Uterus (tissue), 4 donors: Measurements from ENCODE around the gene LGALS4. TPM values are rescaled to one million over a fixed set of nuclear protein-coding genes. Genes with fewer than 3 reads are reported as not detected.

Source experiments
- DNase-seq, 2 donors: peaks; one replicate each; pipeline ENCODE4 v3.0.0-alpha.2; 2019 to 2020
- H3K27ac ChIP-seq, 2 donors: fragments of 200-600 bp; sonication (generic); 1 replicate in 1 of 2; 2 replicates in 1 of 2; pipeline ENCODE4 v1.5.1; 2016 to 2018
- H3K27me3 ChIP-seq, 2 donors: fragments of 200-600 bp; sonication (generic); one replicate each; pipeline ENCODE4 v1.5.1; 2018 to 2019; ENCODE audit warnings: control low read depth in 1 of 2
- H3K36me3 ChIP-seq, 2 donors: fragments of 200-600 bp; sonication (generic); one replicate each; pipeline ENCODE4 v1.5.1; 2019; ENCODE audit warnings: control low read depth in 1 of 2
- H3K4me1 ChIP-seq, 2 donors: fragments of 200-600 bp; sonication (generic); one replicate each; pipeline ENCODE4 v1.5.1; 2018 to 2019; ENCODE audit warnings: control low read depth in 1 of 2
- H3K4me3 ChIP-seq, 2 donors: fragments of 200-600 bp; sonication (generic); 1 replicate in 1 of 2; 2 replicates in 1 of 2; pipeline ENCODE4 v1.5.1; 2018 to 2019; ENCODE audit warnings: mild to moderate bottlenecking in 1 of 2
- H3K9me3 ChIP-seq, 2 donors: fragments of 200-600 bp; sonication (generic); one replicate each; pipeline ENCODE4 v1.5.1; 2019; ENCODE audit warnings: control low read depth in 1 of 2
- POLR2A ChIP-seq, 2 donors: fragments of 450-650 bp; IDR thresholded peaks; one replicate each; pipeline ENCODE4 v1.6.1; 2016; ENCODE audit warnings: antibody characterized with exemption in 2 of 2, mild to moderate bottlenecking in 1 of 2, moderate library complexity in 1 of 2
- intact Hi-C: fragments of 100-400 bp; cut with DNase I; formaldehyde crosslinking; loops from one replicate; pipeline ENCODE4 v1.15.1; 2023; ENCODE audit warnings: low total_unique reads
- total RNA-seq, 4 donors: library from RNA; depleted of rRNA in 3 of 4; stranded (reverse); fragments of >200 nt in 3 of 4; gene quantifications; one replicate each; pipeline versions ENCODE4 v1.1.0 to v1.2.4, GENCODE V29; 2014 to 2023
- TF ChIP-seq, protein P1 (sequence below), 4 experiments: fragments of 200-600 bp in 2 of 4; fragments of 450-650 bp in 2 of 4; sonication (generic) in 2 of 4; IDR thresholded peaks; one replicate each; pipeline ENCODE4 v1.5.1; 2016 to 2019; ENCODE audit warnings: antibody characterized with exemption in 4 of 4, mild to moderate bottlenecking in 2 of 4, moderate library complexity in 1 of 4
- donor health status: DM: yes; HTN: yes; CAD: no.

The LGALS4 gene
- total RNA-seq, 4 donors from 2014 or later, result 0.51 to 4.7 (median 3.6) TPM; not detected in 1

- Histone ChIP-seq H3K9me3 (no peaks in the 10 kb centered on the region), H3K4me3 (no peak overlapping the region), H3K4me1 (peaks cover 0 to 12% of the 10 kb centered on the region in 2 donors), H3K27ac (peak overlapping the region in 1 of 2 donors; percentile 99), H3K27me3 (no peaks in the 10 kb centered on the region), H3K36me3 (no peaks in the 10 kb centered on the region)
- TF ChIP-seq POLR2A (IDR thresholded peaks at IDR 0.05), result no peak
- TF ChIP-seq, protein P1, sequence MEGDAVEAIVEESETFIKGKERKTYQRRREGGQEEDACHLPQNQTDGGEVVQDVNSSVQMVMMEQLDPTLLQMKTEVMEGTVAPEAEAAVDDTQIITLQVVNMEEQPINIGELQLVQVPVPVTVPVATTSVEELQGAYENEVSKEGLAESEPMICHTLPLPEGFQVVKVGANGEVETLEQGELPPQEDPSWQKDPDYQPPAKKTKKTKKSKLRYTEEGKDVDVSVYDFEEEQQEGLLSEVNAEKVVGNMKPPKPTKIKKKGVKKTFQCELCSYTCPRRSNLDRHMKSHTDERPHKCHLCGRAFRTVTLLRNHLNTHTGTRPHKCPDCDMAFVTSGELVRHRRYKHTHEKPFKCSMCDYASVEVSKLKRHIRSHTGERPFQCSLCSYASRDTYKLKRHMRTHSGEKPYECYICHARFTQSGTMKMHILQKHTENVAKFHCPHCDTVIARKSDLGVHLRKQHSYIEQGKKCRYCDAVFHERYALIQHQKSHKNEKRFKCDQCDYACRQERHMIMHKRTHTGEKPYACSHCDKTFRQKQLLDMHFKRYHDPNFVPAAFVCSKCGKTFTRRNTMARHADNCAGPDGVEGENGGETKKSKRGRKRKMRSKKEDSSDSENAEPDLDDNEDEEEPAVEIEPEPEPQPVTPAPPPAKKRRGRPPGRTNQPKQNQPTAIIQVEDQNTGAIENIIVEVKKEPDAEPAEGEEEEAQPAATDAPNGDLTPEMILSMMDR (IDR thresholded peaks at IDR 0.05), result no peak
- intact Hi-C loops, result no loop called here
- DNase-seq, result no peak
Measured at GRCh38 chr19:38853214-38853613, 40.5 kb upstream of the LGALS4 start.

DNA sequence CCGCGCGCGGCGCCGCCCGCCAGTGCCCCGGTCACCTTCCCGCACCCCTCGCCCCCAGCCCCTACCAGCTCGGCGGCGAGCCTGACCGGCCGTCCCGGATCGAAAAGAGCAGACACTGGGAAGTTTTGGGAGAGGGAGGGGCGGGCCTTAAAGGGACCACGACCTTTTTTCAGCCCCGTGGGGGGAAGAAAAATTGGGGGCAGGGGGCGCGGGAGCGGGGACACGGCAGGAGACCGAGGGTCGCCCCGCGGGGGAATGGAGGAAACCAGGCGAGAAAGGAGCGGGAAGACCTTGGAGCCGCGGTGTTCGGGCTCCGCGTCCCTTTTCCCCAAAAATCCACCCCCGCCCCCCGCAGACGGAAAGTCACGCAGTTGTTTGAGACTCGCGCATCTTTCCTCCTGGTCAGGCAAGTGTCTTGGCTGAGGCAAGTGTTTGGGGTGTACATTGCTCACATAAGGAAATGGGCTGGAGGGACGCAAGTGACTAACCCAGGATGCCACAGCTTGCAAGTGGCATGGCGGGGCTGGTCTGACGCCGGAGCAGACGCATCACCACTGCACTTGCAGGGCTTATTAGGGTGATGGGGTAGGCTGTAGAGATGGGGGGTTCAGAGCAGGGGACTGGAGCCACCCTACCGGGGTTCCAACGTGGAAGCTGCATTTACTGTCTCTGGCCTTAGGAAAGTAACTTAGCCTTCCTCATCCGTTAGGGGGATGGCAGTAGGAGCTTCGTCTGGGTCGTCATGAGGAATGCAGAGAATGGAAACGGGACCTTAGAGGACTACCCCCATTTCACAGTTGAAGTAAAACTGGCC is 39.7 kb upstream of the LGALS4 start:
- Histone ChIP-seq H3K27ac (peak overlapping the region; percentile 98 to 99), H3K4me3 (peak overlapping the region; percentile 78 to 79), H3K4me1 (peaks cover 1 to 19% of the 10 kb centered on the region in 2 donors), H3K36me3 (no peaks in the 10 kb centered on the region), H3K9me3 (no peaks in the 10 kb centered on the region), H3K27me3 (no peaks in the 10 kb centered on the region)
- intact Hi-C loops, result no loop called here
- peak; percentile 63 to 70 for DNase-seq
- TF ChIP-seq POLR2A (IDR thresholded peaks at IDR 0.05), result no peak
- TF ChIP-seq, protein P1 (IDR thresholded peaks at IDR 0.05), result no peak

GRCh38 chr19:38851622-38852230 is 39.0 kb upstream of the LGALS4 start:
- peak; percentile 93 to 94 for DNase-seq
- intact Hi-C loops, result no loop called here
- TF ChIP-seq, protein P1 (IDR thresholded peaks at IDR 0.05), result peak in 1 of 4 experiments; percentile 26
- TF ChIP-seq POLR2A (IDR thresholded peaks at IDR 0.05), result peak; percentile 88 to 91
- Histone ChIP-seq H3K4me3 (peak overlapping the region; percentile 78 to 79), H3K27me3 (no peaks in the 10 kb centered on the region), H3K9me3 (no peaks in the 10 kb centered on the region), H3K27ac (peak overlapping the region; percentile 98 to 99), H3K4me1 (peaks cover 8 to 24% of the 10 kb centered on the region in 2 donors), H3K36me3 (no peaks in the 10 kb centered on the region)

GRCh38 chr19:38850976-38851621 is 38.4 kb upstream of the LGALS4 start:
- H3K4me3 ChIP-seq, result peak overlapping the region; percentile 78 to 79
- H3K27me3 ChIP-seq, result no peaks in the 10 kb centered on the region
- H3K36me3 ChIP-seq, result no peaks in the 10 kb centered on the region
- H3K27ac ChIP-seq, result peak overlapping the region; percentile 98 to 99
- H3K9me3 ChIP-seq, result no peaks in the 10 kb centered on the region
- H3K4me1 ChIP-seq, result peaks cover 9 to 24% of the 10 kb centered on the region in 2 donors
- intact Hi-C loops, result no loop called here
- peak; percentile 48 to 59 for DNase-seq
- no peak for TF ChIP-seq POLR2A (IDR thresholded peaks at IDR 0.05)
- TF ChIP-seq, protein P1 (IDR thresholded peaks at IDR 0.05), result no peak
